Suprapubic skin (tissue), 4 donors: ENCODE data around the gene PREX1. TPM values are rescaled to one million over a fixed set of nuclear protein-coding genes. Genes with fewer than 3 reads are reported as not detected.

Experiments used
- DNase-seq, 2 donors: peaks; one replicate each; pipeline ENCODE4 v3.0.0-alpha.2; 2019; ENCODE audit warnings: low spot score in 2 of 2
- H3K27ac ChIP-seq: fragments of 200-600 bp; sonication (generic); one replicate; pipeline ENCODE4 v1.5.1; 2019
- H3K27me3 ChIP-seq: fragments of 200-600 bp; sonication (generic); one replicate; pipeline ENCODE4 v1.5.1; 2019
- H3K36me3 ChIP-seq: fragments of 200-600 bp; sonication (generic); one replicate; pipeline ENCODE4 v1.5.1; 2019
- H3K4me1 ChIP-seq: fragments of 200-600 bp; sonication (generic); one replicate; pipeline ENCODE4 v1.5.1; 2019
- H3K4me3 ChIP-seq: fragments of 200-600 bp; sonication (generic); one replicate; pipeline ENCODE4 v1.5.1; 2019; ENCODE audit warnings: mild to moderate bottlenecking
- H3K9me3 ChIP-seq: fragments of 200-600 bp; sonication (generic); one replicate; pipeline ENCODE4 v1.5.1; 2019
- EP300 ChIP-seq: sonication (generic); formaldehyde crosslinking; IDR thresholded peaks from one replicate; pipeline ENCODE4 v1.6.1; 2017; ENCODE audit warnings: antibody characterized with exemption
- POLR2A ChIP-seq, 2 donors: fragments of 450-650 bp; IDR thresholded peaks; one replicate each; pipeline ENCODE4 v1.6.1; 2017; ENCODE audit warnings: antibody characterized with exemption in 2 of 2, mild to moderate bottlenecking in 2 of 2, moderate library complexity in 2 of 2
- POLR2AphosphoS5 ChIP-seq, 3 donors: sonication (generic); formaldehyde crosslinking; IDR thresholded peaks; one replicate each; pipeline ENCODE4 v1.6.1; 2017; ENCODE audit warnings: antibody characterized with exemption in 3 of 3
- WGBS: methylation state at CpG from one replicate; pipeline ENCODE4 v1.1.5; 2018; 5-methylcytosine and 5-hydroxymethylcytosine counted together
- total RNA-seq, 4 donors: library from RNA; depleted of rRNA; stranded (reverse); fragments of >200 nt; gene quantifications; one replicate each; pipeline ENCODE4 v1.1.0, GENCODE V29; 2016
- TF ChIP-seq, protein P1 (sequence below), 2 donors: fragments of 200-600 bp in 1 of 2; fragments of 450-650 bp in 1 of 2; sonication (generic) in 1 of 2; IDR thresholded peaks; one replicate each; pipeline ENCODE4 v1.5.1; 2016 to 2019; ENCODE audit warnings: antibody characterized with exemption in 2 of 2, mild to moderate bottlenecking in 1 of 2, moderate library complexity in 1 of 2

Gene PREX1
- total RNA-seq, 4 donors from 2014 or later: 4.7 to 15.1 (median 10.2) TPM

DNA sequence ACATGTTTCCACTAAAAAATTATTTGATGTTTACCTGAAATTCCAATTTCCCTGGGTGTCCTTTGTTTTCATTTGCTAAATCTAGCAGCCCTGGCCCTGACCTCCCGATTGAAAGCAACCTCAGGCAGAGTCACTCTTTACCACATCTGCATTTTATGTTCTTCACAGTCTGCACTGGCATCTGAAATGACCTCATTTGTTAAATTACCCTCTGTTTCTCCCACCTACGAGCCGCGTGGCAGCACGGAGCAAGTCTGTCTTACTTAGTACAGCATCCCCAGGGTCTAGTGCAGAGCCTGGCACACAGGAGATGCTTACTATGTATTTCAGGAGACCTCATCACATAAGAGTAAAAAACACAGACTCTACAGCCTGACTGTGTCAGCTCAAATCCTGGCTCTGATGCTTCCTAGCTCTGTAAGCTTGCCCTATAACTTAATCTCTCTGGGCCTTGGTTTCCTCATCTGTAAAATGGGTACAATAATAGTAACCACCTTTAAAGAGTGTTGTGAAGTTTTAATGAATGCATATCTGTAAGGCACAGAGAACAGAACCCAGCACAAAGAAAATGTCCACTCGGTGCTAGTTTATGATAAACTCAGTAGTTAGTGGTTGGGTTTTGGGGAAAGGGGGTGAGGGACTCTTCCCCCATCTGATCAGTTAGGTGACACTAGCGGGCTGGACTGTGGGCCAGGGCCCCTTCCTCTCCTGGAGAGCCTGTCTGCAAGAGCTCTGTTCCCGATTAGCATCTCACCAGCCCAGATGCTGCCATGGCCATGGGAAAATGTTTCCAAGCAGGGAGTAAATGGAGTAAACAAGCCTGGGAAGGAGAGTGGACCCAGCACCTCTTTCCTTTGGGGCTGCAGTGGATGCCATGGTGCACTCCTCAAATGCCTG is 88.2 kb downstream of the PREX1 start:
- Histone ChIP-seq H3K4me3 (no peak overlapping the region), H3K9me3 (no peaks in the 10 kb centered on the region), H3K36me3 (peaks cover 7% of the 10 kb centered on the region), H3K27me3 (no peaks in the 10 kb centered on the region), H3K4me1 (no peaks in the 10 kb centered on the region), H3K27ac (no peak overlapping the region)
- DNase-seq: no peak
- 69% methylated on average over 8 of the region's 8 CpGs for WGBS
- TF ChIP-seq POLR2AphosphoS5 (IDR thresholded peaks at IDR 0.05) (no peak), POLR2A (IDR thresholded peaks at IDR 0.05) (no peak), EP300 (no peak)
- TF ChIP-seq, protein P1, sequence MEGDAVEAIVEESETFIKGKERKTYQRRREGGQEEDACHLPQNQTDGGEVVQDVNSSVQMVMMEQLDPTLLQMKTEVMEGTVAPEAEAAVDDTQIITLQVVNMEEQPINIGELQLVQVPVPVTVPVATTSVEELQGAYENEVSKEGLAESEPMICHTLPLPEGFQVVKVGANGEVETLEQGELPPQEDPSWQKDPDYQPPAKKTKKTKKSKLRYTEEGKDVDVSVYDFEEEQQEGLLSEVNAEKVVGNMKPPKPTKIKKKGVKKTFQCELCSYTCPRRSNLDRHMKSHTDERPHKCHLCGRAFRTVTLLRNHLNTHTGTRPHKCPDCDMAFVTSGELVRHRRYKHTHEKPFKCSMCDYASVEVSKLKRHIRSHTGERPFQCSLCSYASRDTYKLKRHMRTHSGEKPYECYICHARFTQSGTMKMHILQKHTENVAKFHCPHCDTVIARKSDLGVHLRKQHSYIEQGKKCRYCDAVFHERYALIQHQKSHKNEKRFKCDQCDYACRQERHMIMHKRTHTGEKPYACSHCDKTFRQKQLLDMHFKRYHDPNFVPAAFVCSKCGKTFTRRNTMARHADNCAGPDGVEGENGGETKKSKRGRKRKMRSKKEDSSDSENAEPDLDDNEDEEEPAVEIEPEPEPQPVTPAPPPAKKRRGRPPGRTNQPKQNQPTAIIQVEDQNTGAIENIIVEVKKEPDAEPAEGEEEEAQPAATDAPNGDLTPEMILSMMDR (IDR thresholded peaks at IDR 0.05): no peak

DNA sequence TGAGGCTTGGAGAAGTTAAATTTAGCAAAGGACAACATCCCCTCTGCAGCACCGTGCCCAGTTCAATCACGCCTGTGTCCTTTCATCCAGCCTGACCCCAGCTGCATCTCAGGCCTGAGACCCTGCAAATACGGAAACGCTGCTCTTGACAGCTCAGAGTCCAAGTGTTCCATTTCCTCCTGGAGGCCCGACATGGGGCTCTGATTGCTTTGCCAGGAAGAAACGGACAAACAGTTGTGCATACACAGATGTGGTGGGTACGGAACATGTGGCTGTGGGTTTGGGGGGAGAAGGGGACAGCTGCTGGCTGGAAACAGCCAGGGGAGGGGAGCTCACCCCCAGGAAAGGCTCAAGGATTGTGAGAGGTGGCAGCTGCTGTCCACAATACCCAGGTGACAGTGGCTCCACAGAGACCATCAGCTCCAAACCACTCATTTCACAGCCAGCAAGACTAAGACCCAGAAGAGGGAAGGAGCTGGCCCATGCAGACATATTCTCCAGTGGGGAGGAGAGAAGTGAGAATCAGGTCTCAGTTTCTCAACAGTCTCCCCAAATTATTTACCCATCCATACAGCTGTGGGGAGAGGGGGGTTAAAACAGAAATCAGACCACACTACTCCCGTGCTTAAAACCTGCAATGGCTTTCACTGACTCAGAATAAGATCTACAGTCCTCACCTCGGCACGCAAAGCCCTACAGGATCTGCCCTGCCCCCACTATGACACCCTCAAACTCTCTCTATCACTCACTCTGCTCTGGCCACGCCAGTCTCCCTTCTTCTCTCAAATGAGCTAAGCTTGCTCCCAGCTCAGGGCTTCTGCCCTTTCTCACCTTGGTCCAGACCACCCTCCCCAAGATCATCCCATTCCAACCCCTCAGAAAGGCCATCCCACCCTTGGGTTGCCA is 89.1 kb downstream of the PREX1 start:
- 53% methylated on average over 11 of the region's 11 CpGs for WGBS
- peaks cover 4% of the 10 kb centered on the region for H3K36me3 ChIP-seq
- no peak overlapping the region for H3K27ac ChIP-seq
- H3K4me3 ChIP-seq: no peak overlapping the region
- H3K27me3 ChIP-seq: no peaks in the 10 kb centered on the region
- no peak for DNase-seq
- H3K9me3 ChIP-seq: no peaks in the 10 kb centered on the region
- no peak for TF ChIP-seq POLR2A (IDR thresholded peaks at IDR 0.05)
- TF ChIP-seq, protein P1 (IDR thresholded peaks at IDR 0.05): no peak
- no peak for TF ChIP-seq POLR2AphosphoS5 (IDR thresholded peaks at IDR 0.05)
- TF ChIP-seq EP300: no peak
- no peaks in the 10 kb centered on the region for H3K4me1 ChIP-seq

DNA sequence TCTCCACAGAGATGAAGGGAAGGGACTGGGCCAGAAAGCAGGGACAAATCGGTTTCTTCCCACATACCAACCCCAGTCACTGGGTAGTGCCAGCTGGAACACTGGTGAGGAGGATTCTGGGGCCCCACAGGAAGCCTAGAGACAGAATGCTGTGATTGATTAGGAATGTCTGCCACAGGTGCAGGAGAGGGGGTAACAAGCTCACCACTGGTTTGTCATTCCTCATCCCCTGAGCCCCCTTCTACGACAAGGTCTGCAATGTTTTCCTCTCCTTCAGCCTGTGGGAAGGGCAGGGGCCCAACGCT is 89.8 kb downstream of the PREX1 start:
- Histone ChIP-seq H3K4me3 (no peak overlapping the region), H3K4me1 (no peaks in the 10 kb centered on the region), H3K27ac (no peak overlapping the region), H3K9me3 (no peaks in the 10 kb centered on the region), H3K27me3 (no peaks in the 10 kb centered on the region), H3K36me3 (peaks cover 4% of the 10 kb centered on the region)
- WGBS: 46% methylated on average over 3 of the region's 3 CpGs
- TF ChIP-seq, protein P1 (IDR thresholded peaks at IDR 0.05): no peak
- TF ChIP-seq POLR2AphosphoS5 (IDR thresholded peaks at IDR 0.05): no peak
- no peak for TF ChIP-seq EP300
- TF ChIP-seq POLR2A (IDR thresholded peaks at IDR 0.05): no peak
- DNase-seq: no peak

DNA sequence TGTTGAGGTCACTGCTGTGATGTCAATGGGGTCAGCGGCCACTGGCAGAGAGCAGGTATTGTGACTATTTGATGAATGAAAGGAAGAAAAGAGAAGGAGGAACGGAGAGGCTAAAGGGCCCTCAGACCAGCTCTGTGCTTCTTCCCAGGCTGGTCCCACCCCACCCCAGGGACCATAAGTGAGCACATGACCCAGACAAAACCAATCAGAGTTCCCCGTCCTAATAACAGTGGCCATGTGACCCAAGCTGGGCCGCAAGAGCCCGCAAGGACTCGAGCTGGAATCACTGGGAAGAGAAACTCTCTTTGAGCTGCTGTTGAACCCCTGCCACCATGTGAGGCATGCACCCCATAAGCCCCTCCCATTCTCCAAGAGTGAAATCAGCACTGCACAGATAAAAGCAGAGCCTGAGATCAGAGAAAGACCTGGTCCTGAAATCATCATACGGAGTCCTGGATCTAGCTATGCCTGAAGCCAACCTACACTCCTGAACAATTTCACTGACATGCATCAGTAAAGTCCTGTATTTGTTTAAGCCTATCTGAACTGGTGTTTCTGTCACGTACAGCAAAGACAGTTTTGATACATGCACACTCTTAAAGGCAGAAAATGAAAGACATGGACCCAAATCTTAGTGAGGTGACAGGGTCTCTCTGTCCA is 90.2 kb downstream of the PREX1 start:
- no peak overlapping the region for H3K27ac ChIP-seq
- no peaks in the 10 kb centered on the region for H3K4me1 ChIP-seq
- no peak for DNase-seq
- H3K27me3 ChIP-seq: no peaks in the 10 kb centered on the region
- no peak overlapping the region for H3K4me3 ChIP-seq
- H3K9me3 ChIP-seq: no peaks in the 10 kb centered on the region
- 86% methylated on average over 7 of the region's 8 CpGs for WGBS
- peaks cover 4% of the 10 kb centered on the region for H3K36me3 ChIP-seq
- no peak for TF ChIP-seq EP300
- no peak for TF ChIP-seq POLR2AphosphoS5 (IDR thresholded peaks at IDR 0.05)
- TF ChIP-seq POLR2A (IDR thresholded peaks at IDR 0.05): no peak
- TF ChIP-seq, protein P1 (IDR thresholded peaks at IDR 0.05): no peak
